HG03460 (cell line): Measurements from ENCODE around the gene BRD4.

Source experiments
- ATAC-seq: cut with Tn5 transposase; IDR thresholded peaks from one replicate; pipeline ENCODE4 v1.9.1; 2021; ENCODE audit not compliant: unreplicated experiment

Gene BRD4

GRCh38 chr19:15291548-15292021, 40.8 kb downstream of the BRD4 start:
- ATAC-seq, result no peak

- ATAC-seq, result no peak
Observed at GRCh38 chr19:15291089-15291488, 41.2 kb downstream of the BRD4 start.

DNA sequence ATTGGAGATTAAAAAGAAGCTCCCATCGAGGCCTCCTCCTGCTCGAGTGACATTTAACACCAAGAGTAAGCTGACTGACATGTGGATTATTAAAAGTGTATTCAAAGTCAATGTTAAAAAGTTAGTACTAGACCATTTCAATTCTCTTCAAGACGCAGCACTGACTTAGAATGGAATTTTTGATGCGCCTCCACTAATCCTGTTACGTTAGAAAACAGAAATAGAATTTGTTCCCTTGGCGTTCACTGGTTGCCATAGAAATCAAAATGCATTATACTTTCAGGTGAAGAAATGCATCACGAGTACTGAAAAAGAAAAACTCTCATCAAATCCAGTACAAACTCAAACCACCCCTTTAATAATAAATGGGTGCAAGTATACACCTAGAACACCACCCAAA, 42.2 kb downstream of the BRD4 start:
- no peak for ATAC-seq

DNA sequence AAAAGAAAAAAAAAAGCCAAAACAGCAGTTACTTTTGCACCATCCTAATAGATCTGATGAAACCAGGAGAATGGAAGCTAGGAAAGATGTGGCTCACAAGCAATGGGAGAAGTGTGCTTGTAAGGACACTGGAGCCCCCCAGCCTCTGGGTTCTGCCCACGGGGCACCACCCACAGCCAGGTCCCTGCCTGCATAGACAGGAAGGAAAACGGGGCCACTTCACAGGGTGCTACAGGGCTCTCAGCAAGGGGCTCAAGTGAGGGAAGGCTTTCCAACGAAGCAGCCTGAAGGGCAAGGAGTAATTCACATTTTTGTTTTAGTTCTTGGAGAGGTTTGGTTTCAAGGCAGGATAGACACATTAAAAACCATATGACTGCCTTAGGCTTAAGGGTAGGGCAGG, 42.7 kb downstream of the BRD4 start:
- ATAC-seq, result no peak

DNA sequence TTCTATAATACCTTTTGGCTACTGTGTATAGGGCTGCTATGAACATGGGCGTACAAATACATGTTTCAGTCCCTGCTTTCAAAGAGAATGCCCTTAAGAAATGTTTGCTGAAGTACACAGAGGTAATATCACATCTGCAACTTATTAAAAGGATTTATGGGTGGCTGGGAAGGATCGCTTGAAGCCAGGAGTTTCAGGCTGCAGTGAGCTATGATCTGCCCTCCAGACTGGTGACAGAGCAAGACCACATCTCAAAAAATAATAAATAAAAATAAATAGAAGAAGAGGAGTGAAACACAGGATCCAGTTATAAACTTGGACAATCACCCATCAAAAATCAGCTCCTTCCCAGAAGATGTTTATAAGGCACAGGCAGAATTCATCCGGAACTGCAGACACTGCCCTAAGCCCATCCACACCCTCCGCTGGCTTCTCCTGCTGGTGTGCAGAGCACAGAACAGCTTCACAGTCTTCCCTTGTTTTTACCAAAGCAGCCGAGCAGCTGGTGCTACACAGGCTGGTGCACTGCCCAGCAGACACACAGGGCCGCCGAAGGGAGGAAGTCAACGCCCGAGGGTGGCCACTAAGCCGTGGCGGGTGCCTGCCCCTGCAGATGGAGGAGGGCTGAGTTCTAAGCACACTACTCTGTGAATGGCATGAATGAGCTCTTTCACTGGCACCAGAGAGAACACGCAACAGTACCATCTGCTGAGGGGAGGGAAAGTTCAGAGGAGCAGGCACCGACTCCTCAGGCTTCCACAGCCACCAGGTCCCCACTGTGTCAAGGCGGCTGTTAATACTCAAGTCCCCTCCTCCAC, 44.0 kb downstream of the BRD4 start:
- ATAC-seq, result no peak

GRCh38 chr19:15287496-15287895, 44.8 kb downstream of the BRD4 start:
- no peak for ATAC-seq

DNA sequence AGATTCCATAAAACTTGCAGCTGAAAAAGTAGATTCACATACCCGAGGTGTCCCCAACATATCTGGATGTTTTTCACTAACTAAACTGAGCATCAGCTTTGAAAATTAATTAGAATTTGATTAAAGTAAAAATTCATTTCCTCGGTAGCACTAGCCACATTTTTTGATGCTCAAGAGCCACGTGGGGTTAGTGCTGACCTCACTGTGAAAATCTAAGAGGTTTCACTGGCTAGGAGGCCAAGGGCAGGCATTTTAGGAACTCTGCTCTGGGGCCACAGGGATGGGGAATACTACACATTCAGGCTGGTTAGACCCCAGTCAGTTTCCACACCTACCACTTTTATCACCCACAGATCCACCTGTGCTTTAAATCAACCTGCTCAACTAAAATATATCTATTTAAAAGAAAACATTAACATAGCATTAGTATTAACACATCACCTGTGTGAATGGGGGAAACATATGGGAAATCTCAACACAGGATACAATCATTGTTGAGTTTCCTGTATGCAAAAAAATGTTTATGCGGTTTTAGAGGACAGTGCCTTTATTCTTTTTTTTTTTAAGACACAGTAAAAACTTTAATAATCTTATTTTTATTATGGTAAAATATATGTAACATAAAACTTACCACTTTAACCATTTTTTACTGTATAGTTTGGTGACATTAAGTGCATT, 45.5 kb downstream of the BRD4 start:
- no peak for ATAC-seq

- no peak for ATAC-seq
Observed at GRCh38 chr19:15285896-15286591, 46.3 kb downstream of the BRD4 start.

- no peak for ATAC-seq
Observed at GRCh38 chr19:15284896-15285295, 47.4 kb downstream of the BRD4 start.

GRCh38 chr19:15284091-15284490, 48.2 kb downstream of the BRD4 start:
- ATAC-seq, result no peak

GRCh38 chr19:15283141-15283883, 49.0 kb downstream of the BRD4 start:
- ATAC-seq, result no peak

DNA sequence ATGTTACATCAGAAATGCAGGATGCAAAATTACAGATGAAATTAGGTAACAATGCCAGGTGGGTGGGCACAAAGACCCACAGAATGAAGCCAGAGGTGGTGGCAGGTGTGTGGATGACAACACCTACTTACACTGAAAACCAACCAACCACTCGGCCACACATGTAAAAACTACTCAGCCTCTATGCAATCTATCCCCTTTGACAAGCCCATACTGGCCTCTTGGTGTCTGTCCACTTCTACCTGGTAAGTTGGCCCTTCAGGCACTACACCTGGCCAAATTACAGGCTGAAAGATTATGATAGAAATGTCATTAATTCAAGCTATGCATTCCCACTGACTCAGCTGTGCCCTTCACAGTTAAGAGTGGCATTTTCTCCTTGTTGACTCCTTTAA, 50.0 kb downstream of the BRD4 start:
- no peak for ATAC-seq

GRCh38 chr19:15280915-15281683, 51.2 kb downstream of the BRD4 start:
- no peak for ATAC-seq

DNA sequence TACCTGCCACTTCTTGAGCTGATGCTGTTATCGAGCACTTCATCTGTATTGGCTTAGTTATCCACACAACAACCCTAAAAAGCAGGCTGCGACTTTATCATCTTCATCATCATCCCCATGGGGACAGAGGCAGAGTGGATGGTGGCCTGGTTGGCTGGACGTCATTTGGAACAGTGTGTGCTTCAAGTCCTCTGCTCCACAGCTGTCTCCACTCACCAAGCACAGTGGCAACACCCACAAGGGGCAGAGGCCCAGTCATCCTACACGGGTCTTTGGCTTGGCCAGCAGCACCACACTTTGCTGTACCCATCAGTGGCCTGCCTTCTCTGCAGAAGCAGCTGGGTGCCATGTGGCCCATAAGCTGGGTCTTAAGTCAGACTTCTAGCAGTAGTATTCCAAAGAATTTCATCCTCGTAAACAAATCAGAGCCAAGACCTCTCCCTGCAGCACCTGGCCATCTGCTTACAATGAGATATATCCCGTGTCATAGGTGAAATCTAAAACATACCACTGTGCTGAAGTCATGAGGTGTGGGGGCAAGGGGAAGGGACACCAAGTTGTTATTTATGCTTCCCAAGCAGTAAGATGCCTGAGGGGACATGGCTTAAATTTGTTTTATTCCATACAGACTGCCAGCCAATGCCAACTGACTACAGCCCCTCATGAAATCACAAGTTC, 52.2 kb downstream of the BRD4 start:
- no peak for ATAC-seq

- no peak for ATAC-seq
Observed at GRCh38 chr19:15279326-15279904, 52.9 kb downstream of the BRD4 start.

DNA sequence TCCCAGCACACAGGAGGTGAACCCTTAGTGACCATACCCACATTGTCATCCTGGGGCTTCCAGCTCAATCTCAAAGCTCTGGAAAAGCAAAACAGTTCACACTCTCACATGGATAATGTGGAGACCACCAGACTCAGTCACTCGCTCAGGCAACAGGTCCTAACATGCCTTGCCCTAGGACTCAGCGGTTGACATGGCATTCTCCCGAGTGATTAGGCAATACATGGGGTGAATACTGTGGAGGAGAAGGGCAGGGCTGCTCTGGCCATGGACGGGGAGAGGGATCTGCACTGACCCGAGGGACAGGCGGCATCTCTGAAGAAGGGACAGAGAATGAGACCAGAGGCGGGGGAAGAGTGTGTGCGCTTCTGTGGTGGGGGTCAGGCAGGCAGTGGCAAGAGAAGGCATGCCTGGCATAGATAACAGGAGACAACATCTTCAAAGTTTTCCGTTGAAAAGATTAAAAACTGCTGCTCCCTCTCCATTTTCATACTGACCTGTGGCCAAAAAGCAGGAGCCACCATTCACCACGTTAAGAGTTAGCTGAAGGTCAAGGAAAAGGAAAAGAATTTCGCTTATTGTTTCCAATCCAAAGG, 55.6 kb downstream of the BRD4 start:
- no peak for ATAC-seq

DNA sequence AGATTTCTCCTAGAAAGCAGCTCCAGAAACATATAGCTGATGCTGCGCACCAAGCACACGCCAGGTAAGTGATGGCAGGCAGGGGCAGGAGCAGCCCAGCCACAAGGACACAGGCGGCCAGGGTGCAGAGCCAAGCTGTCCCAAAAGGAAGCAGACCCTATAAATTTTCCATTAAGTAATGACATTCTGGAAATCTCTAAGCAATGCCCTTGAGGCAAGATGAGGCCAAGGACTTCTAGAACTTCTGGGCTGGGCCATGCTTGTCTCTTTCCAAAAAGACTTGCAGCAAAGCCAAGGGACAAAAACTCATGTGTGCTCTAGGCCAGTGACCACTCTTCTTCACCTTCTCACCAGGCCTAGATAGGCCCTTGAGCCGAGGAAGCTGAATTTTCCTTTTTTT, 57.9 kb downstream of the BRD4 start:
- ATAC-seq, result no peak

DNA sequence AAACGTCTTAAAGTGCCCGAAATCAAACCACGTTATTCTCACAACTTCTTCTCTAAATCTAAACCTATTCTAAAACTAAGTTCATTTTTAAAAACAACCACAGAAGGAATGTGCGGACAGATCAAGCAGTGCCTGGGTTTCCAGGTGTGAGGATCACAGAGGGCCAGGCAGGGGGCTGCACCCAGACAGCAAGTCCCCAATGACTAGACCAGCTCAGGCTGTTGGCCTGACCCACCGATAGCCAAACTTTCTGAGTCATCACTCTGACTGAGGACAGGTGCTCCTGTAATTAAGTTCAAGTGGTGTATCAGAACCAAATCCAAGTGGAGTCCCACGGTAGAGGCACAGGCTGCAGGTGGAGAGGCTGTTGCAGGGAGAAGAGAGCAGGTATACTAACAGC, 62.5 kb downstream of the BRD4 start:
- ATAC-seq, result no peak

DNA sequence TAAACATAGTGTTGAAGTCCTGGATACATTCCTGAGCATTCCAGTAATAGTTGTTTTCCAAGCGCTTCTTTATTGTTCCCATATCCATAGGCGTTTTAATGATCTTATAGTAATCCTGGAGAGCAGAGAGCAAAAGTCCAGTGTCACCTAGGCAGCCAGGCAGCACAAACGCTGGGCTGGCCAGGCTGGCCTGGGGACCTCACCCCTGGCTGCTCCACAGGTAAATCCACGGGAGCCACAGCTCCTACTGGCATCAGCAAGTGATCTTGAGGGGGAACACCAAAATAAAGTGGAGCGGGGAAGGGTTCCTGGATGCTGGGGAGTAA, 63.4 kb downstream of the BRD4 start:
- ATAC-seq, result no peak
